CD1c-positive myeloid dendritic cell (primary cell): ENCODE results near the gene CHSY1.

Source experiments
- DNase-seq: peaks from one replicate; pipeline ENCODE4 v3.0.0-alpha.2; 2016; ENCODE audit errors: extremely low spot score

Gene CHSY1

DNA sequence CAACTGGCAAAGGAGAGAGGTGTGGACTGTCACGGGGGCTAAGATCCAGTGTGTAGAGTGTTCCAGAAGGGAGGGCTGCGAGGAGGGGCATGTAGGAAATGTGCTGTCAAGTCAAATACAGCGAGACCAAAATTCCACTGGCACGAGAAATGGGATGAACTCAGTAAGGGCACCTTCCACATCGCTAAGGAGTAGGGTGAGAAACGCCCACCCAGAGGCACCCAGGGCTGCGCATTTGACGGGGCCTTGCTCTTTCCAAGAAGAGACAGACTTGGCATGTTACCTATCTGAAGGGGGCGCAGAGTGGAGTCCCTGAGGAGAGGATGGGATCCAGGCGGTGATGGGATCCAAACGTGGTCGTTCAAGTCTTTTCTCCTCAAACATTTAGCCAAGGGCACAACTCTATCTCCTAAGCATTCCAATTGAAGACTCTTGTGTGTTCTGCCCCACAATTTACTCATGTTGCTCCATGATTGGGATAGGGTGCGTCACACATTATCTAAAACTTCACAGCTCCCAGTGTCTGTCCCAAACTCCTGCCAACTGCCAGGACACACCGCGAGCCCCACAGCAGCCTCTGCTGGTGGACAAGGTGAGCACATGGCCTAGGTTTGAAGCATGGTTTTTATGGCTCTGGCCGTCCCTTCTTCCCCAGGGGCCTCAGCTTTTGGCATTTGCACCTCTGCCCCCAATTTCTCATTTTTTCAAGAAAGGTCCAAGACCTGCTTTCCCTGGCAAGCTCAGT, 17.8 kb upstream of the CHSY1 start:
- no peak for DNase-seq

DNA sequence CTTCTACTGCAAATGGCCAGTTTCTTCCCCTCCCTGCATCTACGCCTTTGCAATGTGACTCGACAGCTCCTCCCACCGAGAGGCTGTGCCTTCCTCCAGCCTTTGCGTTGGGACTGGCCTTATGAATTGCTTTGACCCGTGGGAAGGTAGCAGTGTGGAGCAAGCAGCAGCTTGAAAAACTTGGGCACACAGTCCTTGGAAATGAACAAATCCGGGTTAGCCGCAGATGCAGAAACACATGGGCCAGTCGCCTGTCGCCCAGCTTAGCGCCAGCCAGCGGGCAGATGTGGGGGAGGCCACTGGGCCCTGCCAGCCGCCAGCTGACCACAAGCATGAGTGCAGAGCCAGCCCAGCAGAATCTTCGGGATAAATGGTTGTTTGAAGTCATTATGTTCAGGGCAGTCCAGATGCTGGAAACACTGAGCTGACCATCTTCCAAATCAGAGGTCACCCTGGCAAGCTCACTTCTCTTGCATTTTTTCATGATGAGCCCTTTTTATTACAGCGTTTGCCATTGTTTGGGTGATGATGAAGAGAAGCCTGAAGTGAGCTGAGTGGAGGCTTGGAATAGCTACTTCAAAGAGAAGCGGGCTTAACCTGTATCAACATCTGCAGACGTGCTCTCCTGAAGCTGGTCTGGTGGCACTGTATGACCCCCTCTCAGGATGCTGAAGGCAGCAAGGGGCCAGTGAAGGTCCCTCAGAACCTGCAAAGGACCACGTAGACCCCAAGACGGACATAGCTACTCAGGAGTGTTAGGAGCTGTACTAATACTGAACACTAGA, 15.7 kb upstream of the CHSY1 start:
- no peak for DNase-seq

DNA sequence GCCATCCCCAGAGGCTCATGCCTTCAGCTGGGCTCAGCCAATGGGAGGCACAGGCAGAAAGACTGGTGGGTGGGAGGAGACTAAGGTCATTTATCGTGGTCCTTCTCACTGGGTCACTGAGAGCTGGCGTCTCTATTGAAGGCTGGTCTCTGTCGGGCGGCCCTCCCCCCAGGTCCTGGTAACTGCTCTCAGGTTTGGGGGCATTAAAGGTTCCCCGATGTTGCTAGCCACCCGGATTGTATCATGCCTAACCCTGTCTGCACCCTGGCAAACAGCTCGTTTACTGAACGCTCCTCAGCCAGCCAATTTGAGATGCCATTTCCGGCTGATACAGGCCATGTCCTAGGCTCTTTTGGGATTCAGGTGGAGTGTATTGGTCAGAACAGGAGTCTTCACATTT, 14.9 kb upstream of the CHSY1 start:
- no peak for DNase-seq

DNA sequence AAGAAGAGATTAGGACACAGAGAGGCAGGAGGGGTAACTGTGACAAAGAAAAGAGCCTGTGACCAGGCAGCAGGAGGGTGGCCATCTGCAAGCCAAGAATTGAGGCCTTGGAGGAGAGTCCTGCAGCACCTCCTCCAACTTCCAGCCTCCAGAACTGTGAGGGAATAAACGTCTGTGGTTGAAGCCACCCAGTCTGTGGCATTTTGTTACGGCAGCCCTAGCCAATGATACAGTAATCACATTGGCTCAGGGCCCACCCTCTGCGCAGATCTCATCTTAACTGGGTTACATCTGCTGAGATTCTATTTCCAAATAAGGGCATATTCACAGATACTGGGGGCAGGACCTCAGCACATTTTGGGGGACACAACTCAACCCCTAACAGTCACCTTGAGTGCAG, 14.2 kb upstream of the CHSY1 start:
- DNase-seq = no peak

DNA sequence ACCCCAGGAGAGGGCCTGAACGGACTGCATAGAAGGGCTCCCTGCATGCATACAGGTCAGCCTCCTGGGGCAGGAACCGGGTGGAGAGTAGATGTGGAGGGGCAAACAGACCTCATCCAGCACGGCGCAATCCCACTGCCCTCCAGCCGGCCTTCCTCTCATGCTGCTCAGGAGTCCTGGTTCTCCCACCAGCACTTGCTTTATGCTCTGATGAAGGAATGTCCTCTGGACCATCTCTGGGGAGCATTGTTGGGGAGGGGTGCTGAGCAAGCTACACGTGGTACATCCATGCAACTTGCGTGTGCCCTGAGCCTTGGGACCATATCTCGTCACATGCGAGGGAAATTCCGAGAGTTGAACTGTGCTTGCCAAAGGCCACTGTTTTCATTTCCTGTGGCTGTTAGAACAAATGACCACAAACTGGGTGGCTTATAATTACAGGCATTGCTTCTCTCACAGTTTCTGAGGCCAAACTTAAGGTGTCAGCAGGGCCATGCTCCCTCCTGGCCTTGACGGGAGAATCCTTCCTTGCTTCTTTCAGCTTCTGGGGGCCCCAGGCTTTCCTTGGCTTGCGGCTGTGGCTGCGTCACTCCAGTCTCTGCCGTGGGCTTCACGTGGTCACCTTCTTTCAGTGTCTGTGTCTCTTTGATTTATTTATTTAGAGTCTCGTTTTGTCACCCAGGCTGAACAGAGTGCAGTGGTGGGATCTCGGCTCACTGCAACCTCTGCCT, 13.2 kb upstream of the CHSY1 start:
- no peak for DNase-seq

DNA sequence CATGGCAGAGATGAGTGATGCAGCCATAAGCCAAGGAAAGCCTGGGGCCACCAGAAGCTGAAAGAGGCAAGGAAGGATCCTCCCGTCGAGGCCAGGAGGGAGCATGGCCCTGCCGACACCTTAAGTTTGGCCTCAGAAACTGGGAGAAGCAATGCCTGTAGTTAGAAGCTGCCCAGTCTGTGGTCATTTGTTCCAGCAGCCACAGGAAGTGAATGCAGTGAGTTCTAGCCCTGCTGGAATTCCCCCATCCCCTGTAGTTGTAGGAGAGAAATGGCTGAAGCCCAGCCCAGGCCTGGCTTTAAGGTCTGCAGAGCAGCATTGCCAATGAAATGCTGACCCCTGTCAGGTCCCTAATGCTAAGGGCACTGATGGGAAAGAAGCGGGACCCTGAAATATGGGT, 12.2 kb upstream of the CHSY1 start:
- no peak for DNase-seq

DNA sequence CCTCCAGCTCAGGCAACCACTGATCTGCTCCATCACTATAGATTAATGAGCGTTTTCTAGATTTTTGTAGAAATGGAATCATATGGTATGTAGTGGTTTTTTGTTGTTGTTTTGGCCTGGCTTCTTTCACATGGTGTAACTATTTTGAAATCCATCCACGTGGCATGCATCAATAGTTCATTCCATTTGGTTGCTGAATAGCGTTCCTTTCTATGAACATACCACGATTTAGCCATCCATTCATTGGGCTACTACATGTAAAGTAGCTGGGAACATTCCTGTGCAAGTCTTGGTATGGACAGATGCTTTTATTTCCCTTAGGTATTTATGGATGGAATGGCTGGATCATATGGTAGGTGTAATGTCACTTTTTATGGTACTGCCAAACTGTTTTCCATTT, 10.7 kb upstream of the CHSY1 start:
- DNase-seq = no peak

DNA sequence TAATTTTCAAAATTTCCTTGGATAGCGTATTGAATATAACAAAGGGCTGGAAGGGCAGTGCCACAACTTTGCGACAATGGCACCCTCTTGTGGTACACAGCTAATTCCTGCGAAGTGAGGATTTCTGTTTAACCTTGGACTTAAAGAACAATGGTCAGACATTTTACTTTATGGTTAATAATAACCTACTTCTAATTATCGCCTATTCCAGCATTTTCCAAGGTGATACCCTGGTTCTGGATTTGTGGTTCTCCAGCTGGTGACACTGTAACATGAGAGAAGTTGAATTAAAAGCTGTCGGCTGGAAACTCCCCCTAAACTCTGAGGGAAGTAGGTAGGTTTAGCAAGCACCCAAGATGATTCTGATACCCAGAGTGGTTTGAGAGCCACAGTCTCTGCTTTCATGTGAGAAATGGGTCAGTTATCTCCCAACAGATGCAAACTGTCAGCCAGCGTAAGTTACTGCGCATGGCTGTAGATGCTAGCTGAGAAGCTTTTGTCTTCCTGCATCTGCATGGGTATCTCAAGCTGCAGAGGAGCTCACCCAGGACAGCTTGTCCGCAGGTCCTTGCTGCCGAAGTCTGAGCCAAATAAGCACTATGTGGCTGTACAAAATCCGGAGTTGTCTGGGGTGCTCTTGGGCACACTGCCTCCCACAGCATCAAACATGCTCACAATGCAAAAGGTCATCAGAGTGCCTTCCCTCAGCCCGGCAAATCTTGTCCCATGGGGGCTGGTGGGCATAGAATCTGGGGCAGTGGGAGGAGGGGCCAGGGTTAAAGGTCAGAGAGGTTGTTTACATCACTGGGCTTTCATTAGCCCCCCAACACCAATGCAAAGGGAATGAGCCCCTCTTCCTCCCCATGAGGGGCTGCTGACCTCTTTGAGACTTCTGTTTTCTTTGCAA, 6.6 kb upstream of the CHSY1 start:
- peak; percentile 79 for DNase-seq

DNA sequence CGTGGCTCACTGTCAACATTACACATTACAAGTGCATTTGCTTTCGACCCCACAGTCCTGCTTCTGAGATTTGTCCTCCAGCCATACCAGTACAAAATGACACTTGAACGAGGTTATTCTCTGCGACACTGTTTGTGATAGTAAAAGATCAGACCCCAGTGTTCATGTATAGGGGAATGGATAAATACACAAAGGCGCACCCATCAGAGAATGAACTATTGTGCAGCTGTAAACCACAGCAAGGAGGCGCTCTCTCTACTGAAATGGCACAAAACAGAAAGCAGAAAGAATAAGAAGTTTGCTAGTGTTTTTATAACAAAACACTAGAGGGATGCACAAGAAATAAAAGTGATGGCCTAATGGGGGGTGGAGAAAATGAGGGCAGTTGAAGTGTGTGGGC, 4.9 kb upstream of the CHSY1 start:
- no peak for DNase-seq

DNA sequence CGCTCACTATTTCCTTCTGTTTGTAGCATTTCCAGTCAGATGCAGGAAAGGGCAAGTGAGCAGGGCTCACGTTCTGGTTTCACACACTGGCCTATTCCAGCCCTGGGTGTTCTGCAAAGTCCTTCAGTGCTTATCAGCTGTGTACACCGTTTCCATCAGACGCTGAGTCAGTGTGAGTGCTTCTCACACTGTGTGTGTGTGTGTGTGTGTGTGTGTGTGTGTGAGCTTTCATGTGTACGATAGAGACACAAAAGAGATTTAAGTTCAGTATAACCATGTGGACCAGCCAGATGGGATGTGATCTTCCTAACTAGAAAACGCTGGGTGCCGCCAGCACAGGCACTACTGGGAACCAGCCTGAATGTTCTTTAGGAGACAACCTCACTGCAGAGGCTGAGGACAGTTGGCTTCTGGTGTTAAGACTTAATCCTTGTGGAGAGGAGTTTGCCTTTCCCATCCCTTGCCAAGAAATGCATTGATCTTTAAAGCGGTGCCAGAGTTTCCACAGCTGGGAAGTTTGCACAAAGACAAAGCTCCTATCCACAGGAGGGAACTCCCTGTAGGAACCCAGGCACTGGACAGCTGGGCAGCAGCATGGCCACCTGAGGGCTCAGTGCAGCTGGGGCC, 3.9 kb upstream of the CHSY1 start:
- no peak for DNase-seq

DNA sequence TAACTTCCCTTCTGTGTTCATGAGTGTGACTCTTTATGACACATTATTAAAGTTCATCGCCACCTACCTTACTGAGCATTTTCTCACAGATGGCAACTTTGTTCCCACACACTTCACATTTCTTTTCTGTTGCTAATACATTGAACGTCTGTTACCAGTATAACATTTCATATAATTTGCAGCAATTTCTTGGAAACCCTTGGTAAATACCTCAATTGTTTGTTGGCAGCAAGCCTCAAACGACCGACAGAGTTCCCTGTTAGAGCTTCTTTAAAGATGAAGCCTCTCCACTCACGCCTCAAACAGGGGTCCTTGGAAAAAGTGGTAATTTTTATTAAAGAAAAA, 3.2 kb upstream of the CHSY1 start:
- no peak for DNase-seq

DNA sequence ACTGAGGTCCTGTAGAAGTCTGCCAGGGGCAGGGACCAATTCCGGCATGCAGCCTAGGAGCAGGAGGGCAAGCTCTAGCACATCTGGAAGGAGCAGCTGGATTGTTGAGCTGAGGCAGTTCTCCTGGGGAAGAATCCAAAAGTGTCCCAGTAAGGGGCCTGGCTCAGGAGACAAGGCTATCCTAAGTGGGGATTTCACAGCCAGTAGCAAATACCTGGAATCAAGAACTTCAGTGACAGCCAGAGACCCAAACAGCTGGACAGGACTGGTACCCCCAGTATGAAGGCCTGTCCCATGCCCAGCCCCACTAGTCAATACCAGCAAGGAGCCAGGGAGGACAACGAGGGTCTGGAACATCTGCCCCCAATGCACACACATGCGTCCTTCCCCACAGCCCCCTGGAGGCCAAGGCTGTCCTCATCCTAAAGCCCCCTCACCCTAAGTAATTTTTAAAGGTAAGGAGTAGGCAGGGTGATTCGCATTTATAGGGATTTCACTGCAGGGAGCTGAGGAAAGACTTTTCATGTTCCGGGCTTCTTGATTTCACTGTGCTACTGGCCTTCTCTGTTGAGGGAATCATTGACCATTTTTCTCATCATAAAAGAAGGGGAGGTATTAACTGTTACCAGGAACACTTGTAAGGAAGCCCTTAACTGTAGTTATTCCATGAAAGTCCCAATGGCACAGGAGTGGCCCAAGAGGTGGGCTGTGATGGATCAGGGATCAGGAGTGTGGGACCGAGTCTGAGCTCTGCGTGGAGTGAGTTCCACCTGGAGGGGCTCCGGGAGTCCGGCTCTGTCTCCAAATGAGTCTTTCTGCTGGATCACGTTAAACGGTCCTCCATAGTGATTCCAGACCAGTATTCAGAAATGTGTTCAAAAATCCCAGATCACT, 2.6 kb upstream of the CHSY1 start:
- DNase-seq = no peak

DNA sequence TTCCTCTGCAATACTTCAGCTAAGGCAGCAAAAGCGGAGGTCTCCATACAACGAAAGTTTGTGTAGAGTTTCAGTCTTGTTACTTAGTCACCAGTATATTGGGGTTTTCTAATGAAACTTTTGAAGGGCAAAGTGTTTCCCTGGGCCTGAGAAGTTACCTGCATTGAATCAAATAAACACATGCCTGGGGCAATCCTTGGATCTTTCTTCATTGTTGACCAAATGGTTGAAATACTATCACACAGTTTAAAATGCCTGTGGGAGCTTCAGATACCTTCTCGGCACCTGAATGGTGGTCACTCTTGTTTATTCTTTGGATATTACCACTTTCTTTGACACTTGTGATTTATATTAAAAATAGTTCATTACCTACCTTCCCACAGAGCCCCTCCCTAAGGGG, 988 bp upstream of the CHSY1 start:
- no peak for DNase-seq

DNA sequence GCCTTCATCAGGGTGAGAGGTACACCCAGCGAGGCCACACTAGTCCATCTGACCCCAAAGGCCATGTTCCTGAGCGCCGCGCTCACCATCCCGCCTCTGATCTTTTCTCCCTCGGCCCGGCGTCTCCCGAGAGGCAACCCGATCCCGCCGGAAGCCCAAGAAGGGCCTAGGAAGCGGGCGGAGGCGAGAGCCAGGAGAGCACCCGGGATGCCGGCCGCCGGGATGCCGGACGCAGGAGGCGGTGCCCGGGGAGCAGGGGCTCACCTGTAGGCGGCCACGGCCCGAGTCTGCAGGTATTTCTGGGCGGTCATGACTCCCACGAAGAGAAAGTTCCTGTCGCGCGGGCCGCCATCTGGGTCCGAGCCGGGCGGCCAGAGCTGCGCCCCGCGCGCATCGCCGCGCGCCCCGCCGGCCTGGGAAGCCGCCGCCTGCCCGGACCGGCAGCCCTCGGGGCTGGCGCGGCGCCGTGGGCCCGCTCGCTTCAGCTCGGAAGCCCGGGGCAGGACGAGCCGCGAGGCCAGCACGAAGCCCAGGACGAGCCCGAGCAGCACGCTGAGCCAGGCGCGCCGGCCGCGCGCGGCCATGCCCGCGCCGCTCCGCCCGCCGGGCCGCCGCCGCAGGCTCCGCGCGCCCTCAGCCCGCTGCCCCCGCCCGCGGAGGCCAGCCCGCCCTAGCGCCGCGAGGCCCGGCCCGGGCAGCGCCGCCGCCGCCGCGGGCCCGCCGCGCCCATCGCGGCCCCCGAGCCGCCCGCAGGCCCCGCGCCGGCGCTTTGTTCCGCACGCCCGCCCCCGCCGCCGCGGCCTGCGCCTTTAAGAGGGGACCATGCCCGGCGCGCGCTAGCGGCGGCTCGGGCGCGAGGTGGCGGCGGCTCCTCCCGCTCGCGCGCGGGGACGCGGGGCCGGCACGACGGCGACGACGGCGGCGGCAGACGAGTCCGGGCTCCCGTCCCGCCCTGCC, 697 bp downstream of the CHSY1 start:
- peak; percentile 82 for DNase-seq

DNA sequence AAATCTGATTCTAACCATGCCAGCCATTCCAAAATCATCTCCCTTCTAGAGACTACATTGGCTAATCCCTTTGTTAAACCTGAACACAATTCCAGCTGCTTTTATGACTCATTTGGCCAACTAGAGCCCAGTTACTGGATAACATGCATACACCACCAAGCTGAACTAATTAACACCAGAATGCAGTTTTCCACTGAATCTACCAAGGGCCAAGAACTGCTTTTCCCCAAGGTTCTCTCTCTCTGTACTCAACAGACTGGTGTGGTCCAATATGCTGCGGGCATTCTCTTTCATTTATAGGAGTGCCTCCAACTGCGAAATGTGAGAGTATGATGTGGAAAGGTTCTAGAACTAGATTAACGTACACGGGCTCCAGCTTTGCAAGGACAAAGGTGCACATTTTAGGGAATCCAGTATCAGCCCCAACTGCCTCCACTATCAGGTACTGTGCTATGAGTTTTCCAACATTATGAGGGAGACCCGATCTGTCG, 1.5 kb downstream of the CHSY1 start:
- no peak for DNase-seq

DNA sequence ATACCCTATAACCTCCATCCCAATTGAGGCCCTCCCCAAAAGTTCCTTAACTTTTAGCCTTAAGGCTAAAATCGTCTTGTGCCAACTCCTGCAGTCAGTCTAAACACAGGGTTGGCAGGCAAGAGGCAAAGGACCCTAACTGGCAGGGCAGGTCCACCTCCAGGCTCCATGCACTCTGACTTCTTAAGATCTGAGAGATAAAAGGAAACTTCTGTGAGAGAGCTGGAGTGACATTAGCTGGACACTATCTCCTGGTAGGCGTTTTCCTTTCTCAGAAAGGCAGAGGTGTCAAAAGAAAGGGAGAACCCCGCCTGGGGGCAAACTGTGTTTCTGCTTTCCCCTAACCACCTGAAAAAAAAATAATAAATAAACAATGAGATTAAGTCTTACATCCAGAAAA, 3.6 kb downstream of the CHSY1 start:
- no peak for DNase-seq

DNA sequence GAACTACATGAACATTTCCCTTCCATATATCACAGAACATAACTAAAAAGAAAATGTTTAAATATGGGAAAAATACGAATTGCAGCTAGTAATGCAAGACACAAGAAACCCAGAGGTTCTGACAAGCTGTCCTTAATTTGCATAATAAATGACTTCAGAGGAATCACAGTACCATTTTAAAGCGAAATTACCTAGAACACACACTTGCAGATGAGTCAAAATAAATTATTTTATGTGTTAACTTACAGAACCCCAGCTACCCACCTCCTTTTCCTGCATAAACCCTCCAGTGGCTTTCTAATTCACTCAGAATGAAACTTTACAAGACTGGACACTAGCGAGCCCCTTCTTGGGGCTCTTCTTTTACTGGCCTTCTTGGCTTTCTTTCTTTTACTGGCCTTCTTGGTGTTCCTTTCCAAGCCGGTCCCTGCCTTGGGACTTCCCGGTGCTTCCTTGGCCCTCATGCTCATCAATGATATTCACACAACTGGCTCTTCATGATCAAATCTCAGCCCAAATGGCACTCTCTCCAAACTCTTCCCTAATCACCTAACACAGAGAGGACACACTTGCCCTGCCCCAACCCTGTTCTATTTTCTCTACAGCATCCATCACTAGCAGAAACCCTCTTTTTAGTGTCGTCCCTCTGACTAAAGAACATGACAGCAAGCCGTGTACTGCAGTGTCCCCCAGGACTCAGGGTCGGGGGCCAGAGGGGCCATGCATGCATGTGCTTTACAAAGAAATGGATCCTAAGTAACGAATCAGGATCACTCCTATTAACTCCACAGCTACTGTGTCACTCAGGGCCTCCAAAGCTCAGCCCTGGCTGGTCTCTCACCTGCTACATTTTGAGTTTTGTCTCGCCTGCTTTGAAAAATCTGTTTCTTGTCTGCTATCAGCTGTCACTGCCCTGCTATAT, 4.8 kb downstream of the CHSY1 start:
- DNase-seq = no peak

DNA sequence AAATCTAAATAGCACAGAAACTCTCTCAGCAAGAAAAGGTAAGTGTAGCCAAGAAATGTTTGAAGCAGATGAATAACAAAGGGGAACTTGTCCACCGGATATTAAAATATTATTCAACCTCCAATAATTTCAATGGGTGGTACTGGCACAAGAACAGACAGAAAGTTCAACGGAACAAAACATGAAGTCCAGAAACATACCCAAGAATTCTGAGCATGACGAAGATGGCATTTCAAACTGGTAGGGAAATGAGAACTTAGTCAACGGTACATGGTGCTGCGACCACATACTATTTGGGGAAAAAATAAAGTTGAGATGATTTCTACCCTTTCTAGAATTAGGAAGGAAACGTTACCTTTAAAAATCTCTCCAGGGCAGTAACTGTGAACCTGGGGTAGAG, 5.5 kb downstream of the CHSY1 start:
- DNase-seq = peak; percentile 14
